GM19372 (cell line): ENCODE results near the gene ACP6.
A peak's percentile ranks its signal among the peaks of the same experiment; 100 is the strongest.
"Not testable (repeated sequence)": the region's sequence is repeated elsewhere in the genome, so short reads cannot be mapped to it uniquely, and the experiment has no call there.

Experiments
- ATAC-seq: cut with Tn5 transposase; IDR thresholded peaks from one replicate; pipeline ENCODE4 v1.9.1; 2021; ENCODE audit warnings: mild to moderate bottlenecking, low read depth, moderate library complexity; ENCODE audit not compliant: unreplicated experiment

Gene ACP6

GRCh38 chr1:147624529-147624928, 45.8 kb downstream of the ACP6 start:
- ATAC-seq, result no peak

GRCh38 chr1:147624011-147624410, 46.3 kb downstream of the ACP6 start:
- no peak for ATAC-seq

- no peak for ATAC-seq
Measured at GRCh38 chr1:147622731-147623130, 47.6 kb downstream of the ACP6 start.

GRCh38 chr1:147620543-147620942, 49.8 kb downstream of the ACP6 start:
- ATAC-seq, result no peak

GRCh38 chr1:147619741-147620140, 50.6 kb downstream of the ACP6 start:
- ATAC-seq, result no peak

GRCh38 chr1:147618771-147619170, 51.6 kb downstream of the ACP6 start:
- no peak for ATAC-seq

- ATAC-seq, result no peak
Measured at GRCh38 chr1:147618077-147618569, 52.2 kb downstream of the ACP6 start.

GRCh38 chr1:147614966-147615365, 55.4 kb downstream of the ACP6 start:
- not testable (repeated sequence) for ATAC-seq

GRCh38 chr1:147613506-147613905, 56.8 kb downstream of the ACP6 start:
- no peak for ATAC-seq

- ATAC-seq, result no peak
Measured at GRCh38 chr1:147612366-147612765, 58.0 kb downstream of the ACP6 start.

GRCh38 chr1:147611586-147611985, 58.7 kb downstream of the ACP6 start:
- ATAC-seq, result no peak

GRCh38 chr1:147611021-147611426, 59.3 kb downstream of the ACP6 start:
- ATAC-seq, result no peak

- no peak for ATAC-seq
Measured at GRCh38 chr1:147609358-147609757, 61.0 kb downstream of the ACP6 start.

GRCh38 chr1:147608596-147608995, 61.7 kb downstream of the ACP6 start:
- ATAC-seq, result no peak

- ATAC-seq, result no peak
Measured at GRCh38 chr1:147605591-147605990, 64.7 kb downstream of the ACP6 start.

- ATAC-seq, result no peak
Measured at GRCh38 chr1:147603986-147604385, 66.3 kb downstream of the ACP6 start.

- no peak for ATAC-seq
Measured at GRCh38 chr1:147600119-147601111, 69.9 kb downstream of the ACP6 start.

- peak; percentile 72 for ATAC-seq
Measured at GRCh38 chr1:147599362-147600118, 70.8 kb downstream of the ACP6 start.

GRCh38 chr1:147598621-147599361, 71.5 kb downstream of the ACP6 start:
- ATAC-seq, result peak; percentile 7

GRCh38 chr1:147597010-147597409, 73.3 kb downstream of the ACP6 start:
- no peak for ATAC-seq
